HG03342 (cell line): ENCODE results near the gene TMUB1.

ENCODE experiments used
- ATAC-seq: cut with Tn5 transposase; IDR thresholded peaks from one replicate; pipeline ENCODE4 v1.9.1; 2021; ENCODE audit warnings: mild to moderate bottlenecking, moderate library complexity; ENCODE audit not compliant: unreplicated experiment

Gene TMUB1

DNA sequence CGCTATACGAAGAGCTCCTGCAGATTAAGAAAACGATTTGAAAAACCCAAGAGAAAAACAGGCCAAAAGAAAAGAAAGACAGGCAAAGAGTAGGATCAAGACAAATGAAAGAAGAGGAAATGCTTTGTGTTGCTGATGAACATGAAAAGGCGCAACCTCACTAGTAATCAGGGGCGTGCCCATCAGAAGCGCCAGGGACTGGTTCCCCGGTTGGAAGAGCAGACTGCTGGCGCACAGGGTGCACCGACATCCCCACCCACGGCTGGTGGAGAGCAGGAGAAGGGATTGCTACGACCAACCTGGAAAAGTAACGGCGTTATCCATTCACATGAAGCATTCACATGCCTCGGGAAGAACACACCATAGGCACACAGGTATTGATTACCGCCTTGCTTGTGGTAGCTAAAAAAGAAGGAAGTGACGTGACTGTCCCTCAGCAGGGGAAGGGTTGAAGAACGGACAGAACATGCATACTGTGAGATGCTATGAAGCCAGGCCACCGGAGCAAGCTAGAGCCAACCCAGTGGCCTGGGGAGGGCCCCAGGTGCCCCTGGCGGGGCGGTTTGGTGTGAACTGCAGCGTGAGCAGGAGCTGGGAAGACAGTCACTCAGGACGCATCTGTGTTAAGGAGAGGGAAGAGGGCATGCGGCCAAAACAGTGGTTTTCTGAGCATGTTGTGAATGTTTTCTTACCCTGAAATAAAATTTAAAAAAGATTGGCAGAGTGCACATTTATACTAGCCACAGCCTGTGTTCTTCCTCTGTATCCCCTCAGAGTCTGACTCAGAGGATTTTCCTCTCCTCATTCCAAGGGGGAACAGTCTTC lies 21.3 kb upstream of the TMUB1 start:
- no peak for ATAC-seq

DNA sequence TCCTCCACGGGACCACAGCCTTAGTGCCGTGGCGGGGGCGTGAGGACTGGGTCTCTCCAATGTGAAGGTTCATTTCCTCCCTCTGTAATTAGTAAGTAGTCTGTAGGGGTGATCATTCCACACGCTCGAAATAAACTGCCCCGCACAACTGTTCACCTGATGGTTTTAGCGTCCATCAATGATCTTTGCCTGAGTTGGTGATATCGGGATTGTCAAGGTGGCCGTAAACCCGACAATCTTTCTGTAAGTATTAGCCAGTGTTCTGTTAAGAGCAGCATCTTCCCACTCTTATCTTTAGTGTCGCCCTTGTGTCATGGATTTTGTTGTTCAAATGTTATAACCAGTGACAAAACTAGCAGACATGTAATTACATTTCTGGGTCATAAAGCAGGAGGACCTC lies 20.7 kb upstream of the TMUB1 start:
- no peak for ATAC-seq

DNA sequence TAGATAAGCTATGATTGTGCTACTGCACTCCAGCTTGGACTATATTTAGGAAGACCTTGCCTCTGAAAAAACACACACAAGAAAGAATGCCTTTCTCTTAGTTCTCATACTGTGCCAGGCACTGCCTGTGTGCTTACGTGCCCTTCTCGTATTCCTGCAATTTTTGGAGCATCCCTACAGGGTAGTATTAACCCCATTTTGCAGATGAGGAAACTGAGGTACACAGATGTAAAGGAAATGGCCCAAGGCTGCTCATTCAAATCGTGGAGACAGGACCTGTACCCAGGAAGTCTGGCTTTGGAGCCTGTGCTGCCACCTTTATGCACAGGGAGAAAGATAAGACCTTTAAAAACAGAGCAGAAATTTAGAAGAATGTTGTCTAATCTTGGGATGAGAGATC lies 19.7 kb upstream of the TMUB1 start:
- no peak for ATAC-seq

DNA sequence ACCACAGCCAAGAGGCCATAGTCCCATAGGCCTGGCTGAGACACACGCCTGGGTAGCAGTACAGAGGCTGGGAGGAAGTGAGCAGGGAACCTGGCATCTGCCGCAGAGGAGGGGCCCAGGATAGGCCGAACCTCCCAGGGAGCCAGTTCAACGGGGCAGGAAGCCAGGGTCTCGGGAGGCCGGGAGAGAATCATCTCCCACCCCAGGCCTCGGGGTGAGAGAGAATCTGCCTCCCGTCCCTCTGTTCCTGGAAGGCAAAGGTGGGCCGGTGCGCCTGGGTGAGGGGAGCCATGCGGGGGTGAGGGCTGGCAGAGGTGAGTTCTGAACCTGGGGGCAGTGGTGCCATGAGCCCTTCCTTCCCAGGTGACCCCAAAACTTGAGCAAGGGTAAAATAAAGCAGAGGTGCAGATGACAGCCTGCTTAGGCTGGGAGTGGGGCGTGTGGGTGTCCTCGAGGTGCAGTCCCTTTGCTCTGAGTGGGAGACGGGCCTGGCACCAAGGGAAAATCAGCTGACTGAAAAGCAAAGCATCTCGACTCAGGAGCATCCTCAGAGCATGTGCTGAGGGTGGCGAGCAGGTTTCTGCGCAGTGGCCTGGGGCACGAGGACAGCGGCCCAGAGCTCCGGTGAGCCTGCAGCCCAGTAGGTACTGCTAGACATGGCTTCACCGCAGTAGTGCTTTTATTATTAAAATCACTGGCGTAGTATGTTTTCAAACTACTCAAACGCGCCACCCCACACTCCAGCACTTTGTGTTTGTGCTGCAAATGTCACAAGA lies 18.5 kb upstream of the TMUB1 start:
- no peak for ATAC-seq

DNA sequence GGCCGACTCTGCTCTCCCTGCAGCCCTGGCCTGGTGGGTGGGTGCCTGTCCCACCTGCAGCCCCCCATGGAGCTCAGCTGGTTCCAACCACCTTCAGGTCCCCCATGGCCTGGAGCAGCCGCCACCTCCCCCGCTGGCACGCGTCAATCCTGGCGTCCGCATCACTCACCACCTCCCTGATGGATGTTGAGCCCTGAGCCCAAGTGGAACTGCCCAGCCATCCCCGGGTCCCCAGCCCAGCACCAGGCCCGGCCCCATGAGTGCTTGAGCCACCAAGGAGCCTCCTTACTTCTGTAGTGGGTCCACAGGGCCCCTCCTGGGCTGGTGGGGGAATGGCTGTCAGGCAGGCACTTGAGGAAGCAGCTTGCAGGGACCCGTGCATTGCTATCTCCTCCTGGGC lies 17.6 kb upstream of the TMUB1 start:
- ATAC-seq, result no peak

DNA sequence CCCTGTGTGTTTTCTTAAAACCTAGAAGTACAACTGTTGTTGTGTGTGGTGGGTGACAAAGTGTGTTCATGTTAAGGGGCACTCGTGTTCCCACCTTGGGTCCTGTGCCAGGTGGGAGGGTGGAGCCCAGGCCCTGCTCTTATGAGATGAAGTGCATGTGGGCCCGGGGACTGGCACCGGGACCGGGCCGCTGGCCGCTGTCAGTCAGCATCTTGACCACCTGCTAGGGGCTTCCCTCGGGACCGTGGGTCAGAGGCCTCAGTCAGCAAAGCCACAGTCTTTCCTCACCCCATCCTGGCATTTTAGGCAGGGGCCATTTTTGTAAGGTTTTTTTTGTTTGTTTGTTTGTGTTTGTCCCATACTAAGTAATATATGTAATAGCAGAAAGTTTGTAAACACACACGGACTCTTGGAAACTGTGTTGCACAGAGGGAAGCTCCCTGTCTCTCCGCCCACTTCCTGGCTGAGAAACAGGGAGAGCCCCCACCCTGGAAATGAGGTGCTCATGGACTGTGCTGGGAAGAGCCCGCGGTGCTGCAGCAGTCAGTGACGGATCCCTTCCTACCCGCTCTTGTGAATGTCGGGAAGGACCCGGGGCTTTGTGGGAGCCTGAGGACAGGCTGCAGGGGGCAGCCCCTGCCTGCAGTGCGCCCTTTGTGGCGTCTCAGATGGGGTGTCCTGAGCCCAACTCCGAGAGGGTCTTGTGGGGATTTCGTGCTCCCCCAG lies 16.4 kb upstream of the TMUB1 start:
- ATAC-seq, result no peak

DNA sequence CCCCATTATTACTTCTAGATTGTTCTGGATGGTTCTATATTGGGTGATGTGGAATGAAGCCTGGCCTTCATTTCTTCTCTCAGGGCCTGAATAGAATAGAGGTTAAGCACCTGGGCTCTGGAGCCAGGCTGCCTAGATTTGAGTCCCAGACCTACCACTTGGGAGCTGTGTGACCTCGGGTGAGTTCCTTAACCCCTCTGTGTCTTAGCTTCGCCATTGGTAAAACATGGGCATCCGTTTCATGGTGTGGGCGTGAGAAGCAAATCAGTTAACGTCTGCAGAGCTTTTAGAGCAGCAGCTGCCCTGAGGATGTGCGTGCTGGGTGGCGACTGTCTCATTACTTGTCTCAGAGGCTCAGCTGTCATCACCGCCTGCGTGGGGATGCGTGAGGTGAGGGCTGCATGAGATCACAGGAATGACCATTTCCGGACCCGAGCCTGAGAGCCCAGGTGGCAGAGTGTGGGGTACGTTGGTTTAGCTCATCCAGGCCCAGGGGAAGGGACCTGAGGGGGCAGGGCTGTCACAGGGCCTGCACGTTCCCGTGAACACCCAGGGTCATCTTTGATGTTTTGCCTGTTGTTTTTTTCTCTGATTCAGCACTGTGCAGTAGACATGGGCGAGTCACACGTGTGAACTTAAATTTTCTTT lies 12.7 kb upstream of the TMUB1 start:
- no peak for ATAC-seq

DNA sequence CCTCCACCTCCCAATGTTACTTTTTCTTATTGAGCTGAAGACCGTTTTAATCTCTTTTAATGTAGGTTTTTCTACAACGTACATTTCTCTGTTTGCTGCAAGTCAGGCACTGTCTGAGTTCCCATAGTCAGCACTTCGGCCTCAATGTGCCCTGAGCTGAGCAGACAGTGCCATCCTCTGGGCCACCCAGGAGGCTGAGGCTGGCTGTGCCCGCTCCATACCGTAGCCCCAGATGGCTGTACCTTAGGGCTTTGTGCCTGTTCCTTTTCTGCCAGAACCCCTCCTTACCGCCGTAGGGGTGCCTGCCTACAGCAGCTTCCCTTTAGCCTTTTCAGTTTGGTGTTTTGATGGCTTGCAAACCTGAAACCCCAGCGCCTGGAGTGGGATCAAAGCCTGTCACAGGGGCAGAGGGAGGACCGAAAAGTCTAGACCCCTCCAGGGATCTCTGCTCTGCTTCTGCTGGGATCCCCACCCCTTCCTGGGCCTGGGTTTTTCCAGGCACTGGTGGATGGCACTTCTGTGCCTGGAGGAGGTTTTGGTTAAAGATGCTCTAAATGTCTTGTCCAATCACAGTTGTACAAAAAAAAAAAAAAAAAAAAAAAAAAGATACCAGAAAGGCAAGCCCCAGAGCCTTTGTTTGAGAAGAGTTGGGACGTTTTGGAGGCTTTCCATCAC lies 12.0 kb upstream of the TMUB1 start:
- no peak for ATAC-seq

DNA sequence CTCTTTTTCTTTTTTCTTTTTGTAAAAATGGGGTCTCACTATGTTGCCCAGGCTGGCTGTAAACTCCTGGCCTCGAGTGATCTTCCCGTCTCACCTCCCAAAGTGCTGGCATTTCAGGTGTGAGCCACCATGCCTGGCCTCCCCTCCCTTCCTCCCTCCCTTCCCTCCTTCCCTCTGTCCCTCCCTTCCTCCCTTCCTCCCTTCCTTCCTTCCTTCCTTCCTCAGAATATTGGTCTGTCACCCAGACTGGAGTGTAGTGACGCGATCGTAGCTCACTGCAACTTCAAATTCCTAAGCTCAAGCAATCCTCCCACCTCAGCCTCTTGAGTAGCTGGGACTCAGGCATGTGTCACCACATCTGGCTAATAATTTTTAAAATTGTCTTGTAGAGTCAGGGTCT lies 11.4 kb upstream of the TMUB1 start:
- ATAC-seq, result no peak

DNA sequence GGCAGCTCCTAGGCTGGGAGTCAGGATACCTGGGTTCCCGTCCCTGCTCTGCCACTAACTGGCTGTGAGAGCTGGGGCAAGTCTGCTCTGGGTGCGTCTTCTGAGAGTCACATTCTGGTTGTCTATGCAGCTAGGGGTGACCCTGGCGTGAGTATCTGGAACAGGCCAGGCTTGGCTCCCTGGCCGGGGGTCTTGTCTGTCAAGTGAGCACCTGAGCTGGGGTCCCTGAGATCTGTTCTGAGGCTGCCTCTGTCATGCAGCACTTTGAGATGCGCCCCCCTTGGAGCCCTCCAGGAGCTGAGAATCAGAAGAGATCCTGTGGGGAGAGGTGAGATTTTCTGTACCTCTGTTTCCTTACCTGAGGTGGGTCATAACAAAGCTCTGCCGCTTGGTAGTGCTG lies 10.5 kb upstream of the TMUB1 start:
- ATAC-seq, result no peak

DNA sequence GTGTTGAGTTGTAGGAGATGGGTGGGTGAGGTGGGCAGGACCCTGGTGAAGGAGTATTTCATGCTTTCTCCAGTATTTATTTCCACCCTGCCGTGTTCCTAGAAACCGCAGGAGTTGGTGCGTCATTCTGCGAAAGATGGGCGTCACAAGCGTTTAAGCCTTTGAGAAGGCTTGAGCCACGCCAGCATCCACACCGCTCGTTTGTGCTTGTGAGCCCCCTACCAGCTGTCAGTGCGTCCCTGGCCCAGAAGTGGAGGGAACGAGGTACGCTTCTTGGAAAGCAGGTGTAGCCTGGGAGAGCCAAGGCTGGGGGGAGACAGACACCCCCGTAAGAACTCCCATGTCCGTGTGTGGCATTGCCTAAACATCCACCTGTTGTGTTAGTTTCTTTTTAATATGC lies 8.7 kb upstream of the TMUB1 start:
- ATAC-seq, result no peak

DNA sequence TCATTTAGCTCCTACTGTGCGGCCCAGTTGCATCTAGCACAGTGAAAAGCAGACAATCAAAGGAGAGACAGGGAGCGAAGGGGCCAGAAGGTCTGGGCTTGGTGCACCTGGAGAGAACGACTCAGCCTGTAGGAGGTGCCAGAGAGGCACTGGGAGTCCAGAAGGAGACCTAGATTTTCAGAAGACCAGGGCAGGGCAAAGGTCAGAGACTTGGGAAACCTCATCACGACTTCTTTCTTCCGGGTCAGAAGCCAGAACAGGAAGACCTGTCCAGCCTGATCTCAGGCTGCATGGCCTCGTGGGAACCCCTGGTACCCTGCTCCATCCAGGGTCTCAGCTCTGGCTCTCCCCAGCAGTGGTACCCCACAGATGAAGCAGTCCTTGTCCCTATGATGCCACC lies 8.1 kb upstream of the TMUB1 start:
- ATAC-seq, result peak; percentile 25

DNA sequence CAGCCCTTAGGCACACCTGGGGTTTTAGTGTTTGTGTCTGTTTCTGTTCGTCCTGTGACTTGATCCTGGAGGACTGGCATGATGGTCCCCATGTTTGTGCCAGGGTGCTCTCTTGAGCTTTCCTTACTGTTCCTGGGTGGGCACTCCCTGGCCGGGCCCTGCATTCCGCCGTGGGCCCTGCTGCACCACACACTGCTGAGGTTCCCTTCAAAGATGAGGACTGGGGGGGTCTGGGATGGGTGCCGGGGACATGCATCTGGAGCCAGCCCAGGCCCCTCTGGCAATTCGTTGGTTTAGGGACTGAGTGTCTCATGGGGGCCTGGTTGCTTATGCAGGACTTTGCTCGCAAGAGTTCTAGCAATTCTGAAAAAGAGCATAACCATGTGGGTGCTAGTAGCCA lies 7.7 kb upstream of the TMUB1 start:
- ATAC-seq, result no peak

DNA sequence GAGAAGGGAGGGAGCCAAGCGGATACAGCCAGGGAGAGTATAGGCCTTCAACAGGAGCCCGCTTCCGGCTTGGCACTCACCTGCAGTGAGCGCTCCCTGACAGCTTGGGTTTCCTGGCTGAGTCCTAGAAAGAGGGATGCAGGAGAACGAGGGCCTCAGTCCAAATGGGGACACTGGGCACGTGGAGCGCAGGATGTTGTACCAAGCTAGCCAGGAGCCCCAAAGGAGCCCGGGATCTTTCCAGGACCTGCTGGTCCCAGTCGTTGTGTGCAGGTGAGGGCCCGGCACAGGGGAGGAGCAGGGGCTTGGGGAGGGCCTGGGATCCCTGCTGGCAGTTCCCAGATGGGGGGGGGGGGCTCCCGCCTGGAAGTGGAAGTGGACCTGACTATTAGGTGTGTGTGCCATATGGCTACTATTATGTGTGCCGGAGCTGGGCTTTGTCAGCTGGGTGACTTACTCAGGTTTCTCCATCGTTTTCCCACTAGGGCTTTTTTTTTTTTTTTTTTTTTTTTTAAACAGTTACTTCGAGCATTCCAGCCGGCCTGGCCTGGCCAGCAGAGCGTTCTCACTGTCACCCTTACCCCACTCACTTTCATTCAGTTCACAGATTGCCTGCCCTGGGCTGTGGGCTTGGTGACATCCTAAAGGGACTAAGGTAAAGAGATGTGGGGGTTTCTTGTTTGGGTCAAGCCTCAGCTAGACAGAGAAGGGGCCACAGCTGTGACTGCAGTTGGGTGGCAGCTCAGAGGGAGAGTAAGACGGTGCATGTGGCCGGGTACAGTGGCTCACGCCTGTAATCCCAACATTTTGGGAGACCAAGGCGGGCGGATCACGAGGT lies 6.8 kb upstream of the TMUB1 start:
- ATAC-seq, result no peak

DNA sequence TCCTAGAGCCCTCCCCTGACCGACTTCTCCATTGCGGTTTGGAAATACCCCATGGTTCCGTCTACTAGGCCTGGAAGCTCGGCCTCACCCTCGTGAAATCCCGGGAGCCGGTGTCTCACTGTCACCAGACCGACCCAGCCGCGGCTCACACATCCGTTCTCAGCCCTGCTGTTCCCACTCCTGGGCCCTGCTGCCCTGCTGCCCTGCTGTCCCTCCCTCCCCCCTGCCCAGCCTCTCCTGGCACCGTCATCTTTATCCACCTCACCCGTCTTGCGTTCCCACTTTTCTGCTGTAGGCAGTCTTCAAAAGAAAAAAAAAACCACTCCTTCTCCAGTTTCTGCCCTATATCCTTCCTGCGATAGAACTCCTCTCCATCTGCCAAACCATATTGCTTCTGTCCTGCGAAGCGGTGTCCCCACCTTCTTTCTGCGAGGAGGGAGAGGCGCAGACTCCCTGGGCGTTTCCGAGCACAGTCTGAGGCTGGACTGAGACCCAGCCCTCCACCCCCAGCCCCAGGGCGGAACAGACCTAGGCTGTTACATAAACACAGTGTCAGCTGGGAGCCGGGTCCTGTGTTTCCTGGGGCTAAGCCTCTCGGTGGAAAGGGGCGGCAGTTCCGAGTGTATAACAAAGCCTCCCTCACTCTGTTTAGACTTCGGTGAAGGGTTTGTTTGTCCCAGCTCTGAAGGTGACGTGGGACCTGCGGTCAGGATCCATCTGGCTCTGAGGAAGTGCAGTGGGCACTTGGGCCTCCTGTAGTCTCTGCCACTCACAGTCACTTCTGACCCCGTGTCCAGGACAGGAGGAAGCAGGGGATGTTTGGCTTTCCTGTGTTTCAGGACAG lies 5.8 kb upstream of the TMUB1 start:
- no peak for ATAC-seq

DNA sequence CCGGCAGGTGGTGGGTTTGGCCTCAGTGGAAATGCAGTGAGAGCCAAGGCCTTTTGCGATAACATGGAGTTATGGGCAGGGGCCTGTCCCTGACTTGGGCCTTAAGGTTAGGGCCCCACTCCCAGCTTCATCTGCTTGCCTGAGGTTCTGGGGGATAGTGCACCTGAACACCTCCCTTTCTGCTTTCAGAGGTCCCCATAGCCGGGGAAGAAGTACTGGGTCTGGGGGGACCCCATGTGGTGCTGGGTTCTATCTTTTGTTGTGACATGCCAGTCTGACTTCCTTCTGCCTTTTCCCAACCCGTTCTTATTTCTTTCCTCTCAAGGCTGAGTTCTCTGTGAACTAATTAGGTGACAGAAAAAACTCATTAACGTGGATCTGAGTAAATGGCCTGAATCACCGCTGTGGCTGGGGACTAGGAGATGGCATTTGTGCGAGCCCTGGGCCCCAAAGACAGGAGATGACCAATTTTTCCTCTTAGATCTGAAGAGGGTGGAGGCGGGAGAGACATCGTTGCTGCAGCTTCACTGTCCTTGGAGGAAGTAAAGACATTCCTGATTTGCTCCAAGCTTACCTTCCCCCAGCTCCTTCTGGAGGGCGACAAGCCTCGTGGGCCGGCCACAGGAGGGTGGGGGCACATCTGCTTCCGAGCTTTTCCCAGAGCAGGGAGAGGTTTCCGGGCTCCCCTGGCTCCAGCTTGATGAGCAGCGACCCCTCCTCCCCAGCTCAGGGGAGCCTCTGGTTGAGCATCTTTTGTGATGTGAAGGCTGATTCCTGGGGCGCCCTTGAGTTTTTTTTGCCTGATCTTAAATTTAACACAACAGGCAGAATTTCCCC lies 4.9 kb upstream of the TMUB1 start:
- ATAC-seq, result no peak

DNA sequence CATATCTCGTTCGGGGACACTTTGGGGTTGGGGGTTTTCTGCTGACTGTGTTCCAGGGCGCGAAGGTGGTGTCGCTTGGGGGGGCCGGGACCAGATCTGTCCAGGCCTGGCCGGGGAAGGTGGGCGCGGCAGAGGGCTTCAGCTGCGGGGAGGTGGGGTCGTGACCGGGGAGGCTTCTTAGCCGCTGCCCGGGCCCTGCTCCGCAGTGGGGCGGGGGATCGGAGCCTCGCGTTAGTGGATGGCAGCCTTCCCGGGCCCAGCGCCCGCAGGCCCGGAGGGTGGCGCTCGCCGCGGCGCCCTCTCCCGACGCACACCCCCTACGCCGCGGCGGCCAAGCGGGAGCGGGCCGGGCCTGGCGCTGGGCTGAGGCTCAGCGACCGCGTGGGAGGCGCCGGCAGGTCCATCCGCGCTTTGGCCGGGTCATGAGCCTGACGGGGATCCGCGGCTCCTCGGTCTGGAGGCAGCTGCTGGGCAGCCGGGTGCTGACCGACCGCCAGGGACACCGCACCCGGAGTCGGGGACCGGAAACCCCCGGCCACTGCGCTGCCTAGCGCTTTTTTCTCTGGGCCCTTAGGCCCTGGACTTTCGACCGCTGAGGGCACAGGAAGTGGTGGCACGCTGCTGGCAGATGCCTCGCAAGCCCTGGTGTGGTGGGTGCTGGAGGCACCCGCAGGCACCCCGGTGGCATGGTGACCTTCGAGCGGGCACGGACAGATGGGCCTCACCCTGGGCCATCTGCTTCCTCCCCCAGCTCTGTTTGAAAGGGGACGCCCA lies 4.1 kb upstream of the TMUB1 start:
- ATAC-seq, result no peak
